Left renal pelvis (tissue), 4 donors: ENCODE measurements around the gene HSD11B2. TPM values are rescaled to one million over a fixed set of nuclear protein-coding genes. Genes with fewer than 3 reads are reported as not detected.
A peak's percentile ranks its signal among the peaks of the same experiment; 100 is the strongest.

Experiments
- DNase-seq, 4 donors: peaks; one replicate each; pipeline ENCODE4 v3.0.0-alpha.2; 2013; ENCODE audit warnings: low read depth in 4 of 4, low spot score in 3 of 4
- polyA plus RNA-seq, 4 donors: library from polyadenylated mRNA; unstranded; fragments of 120-200 nt; gene quantifications; one replicate each; pipeline ENCODE4 v1.2.1, GENCODE V29; 2013; ENCODE audit not compliant: insufficient read length in 4 of 4

The HSD11B2 gene
- polyA plus RNA-seq, 4 donors: 16.5 to 74.4 (median 45.6) TPM

DNA sequence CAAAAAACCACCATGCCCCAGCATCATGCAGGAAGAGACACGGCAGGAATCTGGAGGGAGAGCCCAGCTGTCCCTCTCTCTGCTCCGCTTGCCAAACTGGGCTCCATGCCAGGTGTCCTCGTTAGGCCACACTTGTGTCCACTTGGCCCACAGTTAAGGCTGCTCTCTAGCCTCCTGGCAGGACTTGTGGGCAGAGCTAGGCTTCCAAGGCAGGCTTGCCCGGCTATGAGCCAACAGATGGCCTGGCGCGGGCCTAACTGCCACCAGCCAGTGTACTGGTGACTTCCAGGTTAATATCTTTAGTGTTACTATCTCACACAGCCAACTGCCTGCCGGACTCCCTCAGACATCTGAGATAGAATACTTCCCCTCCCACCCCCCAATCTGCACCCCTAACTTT is 39.4 kb downstream of the HSD11B2 start:
- no peak for DNase-seq

- no peak for DNase-seq
These were observed 41.0 kb downstream of the HSD11B2 start for GRCh38 chr16:67471758-67472384.

GRCh38 chr16:67474551-67475455 is 43.9 kb downstream of the HSD11B2 start:
- DNase-seq: no peak

- DNase-seq: no peak
These were observed 47.1 kb downstream of the HSD11B2 start for GRCh38 chr16:67477960-67478554.

GRCh38 chr16:67480833-67481560 is 50.1 kb downstream of the HSD11B2 start, which contains the start of gene ATP6V0D1:
ATP6V0D1 (minus strand) TSS chr16:67481157; CDS start chr16:67481086, 71 bp downstream.
- peak; percentile 93 to 97 (median 96) for DNase-seq

DNA sequence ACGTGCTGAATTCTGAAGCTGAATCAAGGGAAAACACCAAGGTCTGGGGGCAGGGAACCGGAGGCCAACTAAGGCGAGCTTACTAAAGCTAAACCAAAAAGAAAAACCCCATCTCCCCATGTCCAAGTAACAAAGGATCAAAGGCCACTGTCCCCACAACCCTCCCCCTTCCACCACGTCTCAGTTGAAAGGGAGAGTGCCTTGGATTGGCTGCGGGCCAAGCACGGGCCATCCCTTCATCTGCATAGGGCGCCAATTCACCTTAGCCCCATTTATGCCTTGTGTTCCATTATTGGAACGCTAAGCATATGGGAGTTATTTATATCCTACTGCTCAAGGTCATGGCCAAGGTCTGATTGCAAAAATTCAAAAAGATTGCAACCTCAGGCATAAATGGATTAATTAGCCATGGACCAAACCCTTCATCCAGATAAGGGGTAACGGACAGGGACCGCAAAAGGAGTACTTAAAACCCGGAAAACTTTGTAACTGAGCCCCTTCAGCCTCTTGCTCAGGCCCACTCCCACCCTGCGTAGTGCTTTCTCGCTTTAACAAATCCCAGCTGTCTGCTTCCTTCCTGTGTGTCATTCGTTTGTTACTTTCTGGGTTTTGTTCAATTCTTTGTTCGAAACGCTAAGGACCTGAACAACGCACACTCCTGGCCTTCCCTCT is 50.8 kb downstream of the HSD11B2 start:
- DNase-seq: no peak

DNA sequence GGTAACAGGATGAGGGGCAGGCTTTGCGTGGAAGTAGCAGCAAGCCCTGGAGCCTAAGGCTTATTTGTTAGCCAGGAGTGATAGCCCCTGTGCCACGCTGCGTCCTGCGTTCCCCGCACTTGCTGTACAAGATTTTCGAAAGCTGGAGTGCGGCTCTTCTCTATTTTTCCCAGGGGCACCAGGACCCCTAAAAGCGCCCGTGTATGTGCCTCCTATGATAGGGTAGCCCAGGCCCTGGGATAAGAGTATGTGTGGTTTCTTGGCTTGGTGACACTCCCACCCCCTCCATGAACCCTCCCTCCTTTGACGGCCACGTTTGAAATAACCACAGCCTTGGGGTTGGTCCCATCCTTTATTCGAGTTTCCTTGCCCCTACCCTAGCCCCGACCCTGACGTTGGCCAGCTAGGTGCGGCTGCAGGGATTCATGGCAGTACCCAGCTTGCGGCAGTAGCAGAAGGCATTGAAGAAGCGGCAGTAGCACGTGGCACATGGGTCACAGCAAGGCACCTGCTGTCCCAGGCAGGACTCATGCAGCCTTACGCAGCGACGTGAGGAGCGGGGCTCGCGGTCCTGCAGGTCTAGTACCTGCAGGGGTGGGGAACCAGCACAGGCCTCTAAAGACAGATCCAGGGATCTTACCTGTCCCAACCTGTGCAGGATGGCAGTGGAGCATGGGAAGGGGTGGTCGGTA is 51.5 kb downstream of the HSD11B2 start:
- DNase-seq: no peak

- DNase-seq: no peak
These were observed 52.2 kb downstream of the HSD11B2 start, which contains the start of gene AGRP for GRCh38 chr16:67483150-67483549. AGRP (minus strand) TSS chr16:67483547; CDS start chr16:67483398, 149 bp downstream.

- no peak for DNase-seq
These were observed 53.0 kb downstream of the HSD11B2 start for GRCh38 chr16:67483731-67484525.

DNA sequence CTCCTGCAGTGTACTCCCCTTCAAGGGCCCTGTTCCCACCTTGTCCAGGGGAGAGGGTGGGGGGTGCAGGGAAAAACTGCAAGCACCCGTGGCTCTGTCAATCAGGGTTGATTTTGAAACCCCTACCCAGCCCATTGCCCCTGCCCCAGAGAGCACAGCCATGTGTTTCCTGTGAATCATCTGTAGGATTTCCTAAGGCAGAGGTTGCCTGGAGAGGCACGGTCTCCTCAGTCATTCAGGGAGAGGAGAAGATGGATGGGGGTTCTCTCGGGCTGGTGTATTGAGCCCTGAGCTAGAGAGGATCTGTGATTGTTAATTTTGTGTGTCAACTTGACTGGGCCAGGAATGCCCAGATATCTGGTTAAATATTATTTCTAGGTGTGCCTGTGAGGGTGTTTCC is 55.9 kb downstream of the HSD11B2 start:
- no peak for DNase-seq

Other genes starting within 250 kb of the HSD11B2 start
- gene MATCAP1, start 247.2 kb upstream of the HSD11B2 start, polyA plus RNA-seq: 10 to 100 TPM; 29.3 to 61.4 (median 42.3) TPM
- 1 to 10 TPM; 2.3 to 7.7 (median 4.3) TPM for gene EXOC3L1, start 241.0 kb upstream of the HSD11B2 start, polyA plus RNA-seq
- gene E2F4, start 239.0 kb upstream of the HSD11B2 start, polyA plus RNA-seq: 10 to 100 TPM; 50.0 to 71.4 (median 50.9) TPM
- 1 to 10 TPM in 3 of 4 donors, under 1 TPM in 1; 0.86 to 8.5 (median 5.5) TPM for gene ELMO3, start 232.0 kb upstream of the HSD11B2 start, polyA plus RNA-seq
- gene TMEM208, start 204.0 kb upstream of the HSD11B2 start, polyA plus RNA-seq: 10 to 100 TPM; 30.6 to 46.4 (median 37.3) TPM
- gene FHOD1, start 183.6 kb upstream of the HSD11B2 start, polyA plus RNA-seq: 10 to 100 TPM; 37.6 to 51.7 (median 40.2) TPM
- 1 to 10 TPM; 2.6 to 5.9 (median 4.5) TPM for gene SLC9A5, start 182.1 kb upstream of the HSD11B2 start, polyA plus RNA-seq
- gene PLEKHG4, start 151.6 kb upstream of the HSD11B2 start, polyA plus RNA-seq: 10 to 100 TPM in 3 of 4 donors, 1 to 10 TPM in 1; 9.5 to 28.0 (median 14.5) TPM
- gene KCTD19, start 104.4 kb upstream of the HSD11B2 start, polyA plus RNA-seq: 1 to 10 TPM in 2 of 4 donors, under 1 TPM in 2; 0.50 to 2.3 (median 1.2) TPM
- gene LRRC36, start 104.3 kb upstream of the HSD11B2 start, polyA plus RNA-seq: 1 to 10 TPM; 1.5 to 7.7 (median 4.6) TPM
- 10 to 100 TPM; 44.8 to 63.4 (median 53.2) TPM for gene TPPP3, start 37.6 kb upstream of the HSD11B2 start, polyA plus RNA-seq
- gene ZDHHC1, start 14.6 kb upstream of the HSD11B2 start, polyA plus RNA-seq: 10 to 100 TPM; 10.4 to 18.0 (median 11.9) TPM
- 10 to 100 TPM; 66.2 to 96.0 (median 84.0) TPM for gene ATP6V0D1, start 50.0 kb downstream of the HSD11B2 start, polyA plus RNA-seq
- gene AGRP, start 52.4 kb downstream of the HSD11B2 start, polyA plus RNA-seq: under 1 TPM in 1 of 4 donors, not detected in 3; 0.34 TPM
- gene RIPOR1, start 97.7 kb downstream of the HSD11B2 start, polyA plus RNA-seq: 100 to 1,000 TPM in 3 of 4 donors, 10 to 100 TPM in 1; 40.9 to 136 (median 116) TPM
- gene CTCF, start 131.4 kb downstream of the HSD11B2 start, polyA plus RNA-seq: 10 to 100 TPM; 68.3 to 87.1 (median 81.8) TPM
- 1 to 10 TPM in 1 of 4 donors, under 1 TPM in 3; 0.78 to 1.4 (median 0.84) TPM for gene CARMIL2, start 214.0 kb downstream of the HSD11B2 start, polyA plus RNA-seq
- 10 to 100 TPM; 19.4 to 30.0 (median 21.8) TPM for gene ACD, start 229.1 kb downstream of the HSD11B2 start, polyA plus RNA-seq
- gene PARD6A, start 229.8 kb downstream of the HSD11B2 start, polyA plus RNA-seq: 1 to 10 TPM; 2.8 to 3.5 (median 3.3) TPM
- gene ENKD1, start 235.6 kb downstream of the HSD11B2 start, polyA plus RNA-seq: 10 to 100 TPM; 13.1 to 39.2 (median 19.1) TPM
- 1 to 10 TPM; 1.7 to 4.3 (median 2.7) TPM for gene C16orf86, start 235.7 kb downstream of the HSD11B2 start, polyA plus RNA-seq